H1 (cell line): Measurements from ENCODE around the gene LOXL4.

Experiments used
- EP300 ChIP-seq, 2 experiments: IDR thresholded peaks; 1 replicate in 1 of 2; 2 replicates in 1 of 2; pipeline ENCODE4 v1.6.1; 2011 to 2012; ENCODE audit warnings: low read depth in 2 of 2, low read length in 2 of 2, mild to moderate bottlenecking in 2 of 2, borderline replicate concordance in 1 of 2, inconsistent platforms in 1 of 2, moderate library complexity in 1 of 2
- EZH2 ChIP-seq: fragments of 200-600 bp; sonication (generic); IDR thresholded peaks from 2 replicates; pipeline ENCODE4 v1.7.1; 2012; ENCODE audit warnings: low read depth, mild to moderate bottlenecking, moderate library complexity, low read length, inconsistent platforms; ENCODE audit not compliant: severe bottlenecking
- HDAC2 ChIP-seq, 2 experiments: fragments of 300-600 bp in 1 of 2; sonication (generic) in 1 of 2; IDR thresholded peaks; 2 replicates each; pipeline ENCODE4 v1.6.1; 2011 to 2012; ENCODE audit warnings: low read depth in 2 of 2, low read length in 2 of 2, mild to moderate bottlenecking in 2 of 2, moderate library complexity in 2 of 2, borderline replicate concordance in 1 of 2, inconsistent platforms in 1 of 2
- TAF1 ChIP-seq: IDR thresholded peaks from 2 replicates; pipeline ENCODE4 v1.6.1; 2011; ENCODE audit warnings: mild to moderate bottlenecking, low read depth, low read length
- TBP ChIP-seq: IDR thresholded peaks from 2 replicates; pipeline ENCODE4 v1.6.1; 2011; ENCODE audit warnings: low read depth, low read length, improper control_type of control experiment
- TCF12 ChIP-seq: IDR thresholded peaks from 2 replicates; pipeline ENCODE4 v1.6.1; 2011; ENCODE audit warnings: low read depth, mild to moderate bottlenecking, low read length
- TF ChIP-seq, protein P1 (sequence below): IDR thresholded peaks from 2 replicates; pipeline ENCODE4 v1.6.1; 2012; ENCODE audit warnings: inconsistent platforms
- TF ChIP-seq, protein P2 (sequence below), 3 experiments: IDR thresholded peaks; 1 replicate in 2 of 3; 2 replicates in 1 of 3; pipeline versions ENCODE4 v1.5.1 to v1.6.1; 2011; ENCODE audit warnings: low read length in 3 of 3, mild to moderate bottlenecking in 3 of 3, inconsistent platforms in 2 of 3, low read depth in 1 of 3, moderate library complexity in 1 of 3; ENCODE audit not compliant: insufficient read depth in 1 of 3; ENCODE audit errors: control extremely low read depth in 1 of 3

DNA sequence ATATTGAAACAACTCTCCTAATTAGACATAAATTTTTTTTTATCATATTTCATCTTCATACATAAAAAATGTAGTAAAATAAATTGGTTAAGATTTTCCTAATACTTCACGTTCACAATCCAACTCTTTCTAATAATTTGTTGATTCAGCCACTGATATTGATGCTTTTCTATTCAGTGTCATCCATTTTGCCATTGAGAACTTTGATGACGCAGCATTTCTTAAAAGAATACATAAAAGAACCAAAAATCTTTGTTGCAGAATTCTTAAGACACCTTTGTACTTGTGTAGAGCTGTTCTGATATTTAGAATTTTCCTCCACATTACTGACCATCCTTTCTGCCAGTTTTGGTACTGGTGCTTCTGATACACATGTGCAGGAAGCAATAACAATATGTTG lies 52.6 kb downstream of the LOXL4 start:
- no peak for TF ChIP-seq EZH2
- no peak for TF ChIP-seq TAF1
- no peak for TF ChIP-seq TBP
- TF ChIP-seq, protein P1, sequence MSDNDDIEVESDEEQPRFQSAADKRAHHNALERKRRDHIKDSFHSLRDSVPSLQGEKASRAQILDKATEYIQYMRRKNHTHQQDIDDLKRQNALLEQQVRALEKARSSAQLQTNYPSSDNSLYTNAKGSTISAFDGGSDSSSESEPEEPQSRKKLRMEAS = no peak
- TF ChIP-seq, protein P2, sequence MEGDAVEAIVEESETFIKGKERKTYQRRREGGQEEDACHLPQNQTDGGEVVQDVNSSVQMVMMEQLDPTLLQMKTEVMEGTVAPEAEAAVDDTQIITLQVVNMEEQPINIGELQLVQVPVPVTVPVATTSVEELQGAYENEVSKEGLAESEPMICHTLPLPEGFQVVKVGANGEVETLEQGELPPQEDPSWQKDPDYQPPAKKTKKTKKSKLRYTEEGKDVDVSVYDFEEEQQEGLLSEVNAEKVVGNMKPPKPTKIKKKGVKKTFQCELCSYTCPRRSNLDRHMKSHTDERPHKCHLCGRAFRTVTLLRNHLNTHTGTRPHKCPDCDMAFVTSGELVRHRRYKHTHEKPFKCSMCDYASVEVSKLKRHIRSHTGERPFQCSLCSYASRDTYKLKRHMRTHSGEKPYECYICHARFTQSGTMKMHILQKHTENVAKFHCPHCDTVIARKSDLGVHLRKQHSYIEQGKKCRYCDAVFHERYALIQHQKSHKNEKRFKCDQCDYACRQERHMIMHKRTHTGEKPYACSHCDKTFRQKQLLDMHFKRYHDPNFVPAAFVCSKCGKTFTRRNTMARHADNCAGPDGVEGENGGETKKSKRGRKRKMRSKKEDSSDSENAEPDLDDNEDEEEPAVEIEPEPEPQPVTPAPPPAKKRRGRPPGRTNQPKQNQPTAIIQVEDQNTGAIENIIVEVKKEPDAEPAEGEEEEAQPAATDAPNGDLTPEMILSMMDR (IDR thresholded peaks at IDR 0.05; ENCODE audit: control extremely low read depth in 1 of 3, insufficient read depth in 1 of 3, low read depth in 1 of 3, low read length in 3 of 3) = no peak
- no peak for TF ChIP-seq TCF12
- TF ChIP-seq EP300 (IDR thresholded peaks at IDR 0.05; ENCODE audit: borderline replicate concordance in 1 of 2, low read depth in 2 of 2, low read length in 2 of 2) = no peak
- no peak for TF ChIP-seq HDAC2 (IDR thresholded peaks at IDR 0.05; ENCODE audit: borderline replicate concordance in 1 of 2, low read depth in 2 of 2, low read length in 2 of 2)
